Panc1 (cell line): ENCODE results near the gene SLC2A11. TPM values are rescaled to one million over a fixed set of nuclear protein-coding genes. Genes with fewer than 3 reads are reported as not detected.

Experiments used
- ATAC-seq: fragments of 200-7000 bp; cut with Tn5 transposase; 2 replicates; pipeline ENCODE4 v1.9.1; 2020; ENCODE audit warnings: mild to moderate bottlenecking, moderate library complexity
- BruUV-seq: library from RNA; stranded (reverse); fragments of 400-500 nt; replicated peaks from 2 replicates; lab custom pipeline; 2021; lab: Mats Ljungman, UMichigan
- CTCF ChIA-PET: fragments of 300-600 bp; sonication (Branson Sonifier 250); formaldehyde crosslinking; loops from one replicate; lab custom pipeline; 2022; ENCODE audit warnings: antibody characterized with exemption; lab: Charles Lee
- POLR2A ChIA-PET: fragments of 300-600 bp; sonication (Branson Sonifier 250); formaldehyde crosslinking; loops from one replicate; lab custom pipeline; 2022; ENCODE audit warnings: antibody characterized with exemption; lab: Charles Lee
- DNase-seq: peaks from one replicate; pipeline ENCODE4 v3.0.0-alpha.2; 2010; ENCODE audit warnings: low read depth, low spot score
- H3K27ac ChIP-seq: 2 replicates; pipeline ENCODE4 v1.5.1; 2011; ENCODE audit warnings: mild to moderate bottlenecking, low read length, inconsistent platforms
- H3K27me3 ChIP-seq: fragments of 200-500 bp; sonication (Bioruptor generic); 2 replicates; pipeline ENCODE4 v1.6.0; 2014; ENCODE audit warnings: low read length, inconsistent platforms; ENCODE audit not compliant: control insufficient read depth, insufficient read depth
- H3K36me3 ChIP-seq: fragments of 200-500 bp; sonication (Bioruptor generic); 2 replicates; pipeline ENCODE4 v1.5.1; 2014; ENCODE audit warnings: inconsistent platforms, mild to moderate bottlenecking, low read length, moderate library complexity; ENCODE audit not compliant: control insufficient read depth, insufficient read depth
- H3K4me1 ChIP-seq: 2 replicates; pipeline ENCODE4 v1.5.1; 2011; ENCODE audit warnings: inconsistent platforms, mild to moderate bottlenecking, low read length, moderate library complexity; ENCODE audit not compliant: control insufficient read depth, insufficient read depth
- H3K4me3 ChIP-seq, 2 experiments: 2 replicates each; pipeline ENCODE4 v1.5.1; 2011 to 2012; ENCODE audit warnings: low read depth in 2 of 2, low read length in 2 of 2, mild to moderate bottlenecking in 2 of 2, inconsistent platforms in 1 of 2, moderate library complexity in 1 of 2
- H3K9me3 ChIP-seq: fragments of 200-500 bp; sonication (Bioruptor generic); 2 replicates; pipeline ENCODE4 v1.5.1; 2014; ENCODE audit warnings: low read depth, mild to moderate bottlenecking, inconsistent platforms, low read length, moderate library complexity; ENCODE audit not compliant: control insufficient read depth, insufficient read depth
- POLR2AphosphoS5 ChIP-seq: IDR thresholded peaks from 2 replicates; pipeline ENCODE4 v1.6.1; 2012; ENCODE audit warnings: mild to moderate bottlenecking, low read depth, low read length, moderate library complexity
- SIN3A ChIP-seq: IDR thresholded peaks from 2 replicates; pipeline ENCODE4 v1.6.1; 2012; ENCODE audit warnings: low read depth, mild to moderate bottlenecking, low read length, moderate library complexity, borderline replicate concordance; ENCODE audit not compliant: insufficient read depth
- TCF7L2 ChIP-seq: IDR thresholded peaks from 2 replicates; pipeline ENCODE4 v1.6.1; 2011; ENCODE audit warnings: mild to moderate bottlenecking, low read depth, low read length, inconsistent platforms
- in situ Hi-C: cut with HindIII; loops from 2 replicates; pipeline ENCODE4 v1.10.0; 2016; ENCODE audit warnings: low sequenced_read_pairs, low pct_unique_long_range_greater_than_20kb
- intact Hi-C: fragments of 100-400 bp; cut with micrococcal nuclease; formaldehyde crosslinking; loops from one replicate; pipeline ENCODE4 v1.10.0; 2022; ENCODE audit not compliant: unreplicated experiment
- total RNA-seq: library from RNA; stranded (reverse); gene quantifications from one replicate; pipeline ENCODE4 v1.2.1, GENCODE V29; 2021; ENCODE audit not compliant: unreplicated experiment
- TF ChIP-seq, protein P1 (sequence below): fragments of 450-650 bp; IDR thresholded peaks from 2 replicates; pipeline ENCODE4 v1.5.1; 2017; ENCODE audit warnings: mild to moderate bottlenecking
- TF ChIP-seq, protein P2 (sequence below), 2 experiments: IDR thresholded peaks; 2 replicates each; pipeline ENCODE4 v1.6.1; 2011 to 2012; ENCODE audit warnings: low read depth in 2 of 2, control low read depth in 1 of 2, low read length in 1 of 2, mild to moderate bottlenecking in 1 of 2, moderate library complexity in 1 of 2; ENCODE audit not compliant: insufficient read depth in 1 of 2

SLC2A11 gene
- total RNA-seq, 1 experiment from 2014 or later: 33.8 TPM

DNA sequence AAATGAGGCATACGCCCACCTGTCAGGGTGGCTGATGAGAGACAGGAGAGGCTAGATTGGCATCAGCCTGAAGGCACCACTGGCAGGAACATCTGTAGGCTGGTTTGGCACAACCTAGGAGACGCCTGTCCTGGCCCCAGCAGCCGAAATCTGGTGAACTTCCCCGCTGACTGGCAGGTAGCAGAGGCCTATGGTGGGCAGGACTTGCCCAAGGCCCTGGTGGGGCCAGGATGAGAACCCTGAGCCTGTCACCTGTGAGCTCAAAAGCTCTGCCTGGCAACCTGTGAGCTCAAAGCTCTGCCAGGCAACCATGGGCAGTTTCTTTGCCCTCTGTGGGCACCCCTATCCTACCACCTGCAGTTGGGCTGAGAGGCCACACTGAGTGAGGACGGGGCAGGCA is 21.4 kb upstream of the SLC2A11 start:
- Histone ChIP-seq H3K4me1 (no peaks in the 10 kb centered on the region), H3K4me3 (no peak overlapping the region), H3K36me3 (no peaks in the 10 kb centered on the region), H3K27ac (no peak overlapping the region), H3K27me3 (no peaks in the 10 kb centered on the region), H3K9me3 (no peaks in the 10 kb centered on the region)
- BruUV-seq: no TSS peak
- TF ChIP-seq TCF7L2 (no peak), SIN3A (no peak), POLR2AphosphoS5 (no peak)
- TF ChIP-seq, protein P1, sequence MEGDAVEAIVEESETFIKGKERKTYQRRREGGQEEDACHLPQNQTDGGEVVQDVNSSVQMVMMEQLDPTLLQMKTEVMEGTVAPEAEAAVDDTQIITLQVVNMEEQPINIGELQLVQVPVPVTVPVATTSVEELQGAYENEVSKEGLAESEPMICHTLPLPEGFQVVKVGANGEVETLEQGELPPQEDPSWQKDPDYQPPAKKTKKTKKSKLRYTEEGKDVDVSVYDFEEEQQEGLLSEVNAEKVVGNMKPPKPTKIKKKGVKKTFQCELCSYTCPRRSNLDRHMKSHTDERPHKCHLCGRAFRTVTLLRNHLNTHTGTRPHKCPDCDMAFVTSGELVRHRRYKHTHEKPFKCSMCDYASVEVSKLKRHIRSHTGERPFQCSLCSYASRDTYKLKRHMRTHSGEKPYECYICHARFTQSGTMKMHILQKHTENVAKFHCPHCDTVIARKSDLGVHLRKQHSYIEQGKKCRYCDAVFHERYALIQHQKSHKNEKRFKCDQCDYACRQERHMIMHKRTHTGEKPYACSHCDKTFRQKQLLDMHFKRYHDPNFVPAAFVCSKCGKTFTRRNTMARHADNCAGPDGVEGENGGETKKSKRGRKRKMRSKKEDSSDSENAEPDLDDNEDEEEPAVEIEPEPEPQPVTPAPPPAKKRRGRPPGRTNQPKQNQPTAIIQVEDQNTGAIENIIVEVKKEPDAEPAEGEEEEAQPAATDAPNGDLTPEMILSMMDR: no peak
- TF ChIP-seq, protein P2, sequence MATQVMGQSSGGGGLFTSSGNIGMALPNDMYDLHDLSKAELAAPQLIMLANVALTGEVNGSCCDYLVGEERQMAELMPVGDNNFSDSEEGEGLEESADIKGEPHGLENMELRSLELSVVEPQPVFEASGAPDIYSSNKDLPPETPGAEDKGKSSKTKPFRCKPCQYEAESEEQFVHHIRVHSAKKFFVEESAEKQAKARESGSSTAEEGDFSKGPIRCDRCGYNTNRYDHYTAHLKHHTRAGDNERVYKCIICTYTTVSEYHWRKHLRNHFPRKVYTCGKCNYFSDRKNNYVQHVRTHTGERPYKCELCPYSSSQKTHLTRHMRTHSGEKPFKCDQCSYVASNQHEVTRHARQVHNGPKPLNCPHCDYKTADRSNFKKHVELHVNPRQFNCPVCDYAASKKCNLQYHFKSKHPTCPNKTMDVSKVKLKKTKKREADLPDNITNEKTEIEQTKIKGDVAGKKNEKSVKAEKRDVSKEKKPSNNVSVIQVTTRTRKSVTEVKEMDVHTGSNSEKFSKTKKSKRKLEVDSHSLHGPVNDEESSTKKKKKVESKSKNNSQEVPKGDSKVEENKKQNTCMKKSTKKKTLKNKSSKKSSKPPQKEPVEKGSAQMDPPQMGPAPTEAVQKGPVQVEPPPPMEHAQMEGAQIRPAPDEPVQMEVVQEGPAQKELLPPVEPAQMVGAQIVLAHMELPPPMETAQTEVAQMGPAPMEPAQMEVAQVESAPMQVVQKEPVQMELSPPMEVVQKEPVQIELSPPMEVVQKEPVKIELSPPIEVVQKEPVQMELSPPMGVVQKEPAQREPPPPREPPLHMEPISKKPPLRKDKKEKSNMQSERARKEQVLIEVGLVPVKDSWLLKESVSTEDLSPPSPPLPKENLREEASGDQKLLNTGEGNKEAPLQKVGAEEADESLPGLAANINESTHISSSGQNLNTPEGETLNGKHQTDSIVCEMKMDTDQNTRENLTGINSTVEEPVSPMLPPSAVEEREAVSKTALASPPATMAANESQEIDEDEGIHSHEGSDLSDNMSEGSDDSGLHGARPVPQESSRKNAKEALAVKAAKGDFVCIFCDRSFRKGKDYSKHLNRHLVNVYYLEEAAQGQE (IDR thresholded peaks at IDR 0.05; ENCODE audit: insufficient read depth in 1 of 2, low read depth in 2 of 2, low read length in 1 of 2): no peak
- ChIA-PET POLR2A (no interaction called here), CTCF (no interaction called here)
- no peak for ATAC-seq
- intact Hi-C loops: no loop called here
- DNase-seq: no peak
- in situ Hi-C loops: no loop called here

DNA sequence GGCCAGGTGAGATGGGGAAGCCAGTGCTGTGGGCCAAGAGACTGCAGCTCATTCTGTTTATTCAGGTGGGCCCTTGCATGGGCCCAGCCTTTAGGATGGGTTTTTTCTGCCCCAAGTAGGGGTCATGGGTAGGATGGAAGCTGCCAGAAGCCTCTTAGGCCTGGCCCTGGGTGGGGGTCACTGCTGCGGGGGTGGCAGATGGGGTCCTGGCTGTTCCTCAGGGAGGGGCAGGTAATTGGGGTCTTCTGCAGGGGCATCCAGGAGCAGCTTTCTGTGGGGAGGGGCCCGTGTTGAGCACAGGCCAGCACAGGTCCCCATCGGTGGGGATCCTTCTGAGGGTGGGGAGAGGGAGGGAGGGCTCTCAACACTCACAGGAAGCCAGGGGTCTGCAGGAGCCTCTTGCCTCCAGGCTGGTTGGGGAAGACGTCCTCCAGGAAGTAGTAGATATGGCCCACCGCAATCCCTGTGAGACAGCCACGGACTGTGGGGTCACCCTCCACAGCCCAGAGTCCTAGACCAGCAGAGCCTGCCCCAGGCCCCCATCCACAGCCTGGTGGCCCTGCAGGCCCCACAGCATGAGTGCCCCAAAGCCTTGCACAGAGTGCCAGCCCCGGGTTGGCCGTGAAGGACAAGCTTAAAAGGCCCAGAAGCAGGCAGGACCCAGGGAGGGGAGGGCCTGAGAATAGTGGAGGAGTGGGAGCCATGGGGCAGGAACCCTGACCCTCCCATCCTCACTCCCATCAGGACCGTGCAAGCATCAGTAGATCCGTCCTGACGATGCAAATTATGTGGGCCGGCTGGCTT is 20.8 kb upstream of the SLC2A11 start:
- Histone ChIP-seq H3K27ac (no peak overlapping the region), H3K36me3 (no peaks in the 10 kb centered on the region), H3K27me3 (no peaks in the 10 kb centered on the region), H3K9me3 (no peaks in the 10 kb centered on the region), H3K4me1 (no peaks in the 10 kb centered on the region), H3K4me3 (no peak overlapping the region)
- POLR2A ChIA-PET: no interaction called here
- CTCF ChIA-PET: no interaction called here
- in situ Hi-C loops (no loop called here), intact Hi-C loops (no loop called here)
- BruUV-seq: no TSS peak
- DNase-seq: no peak
- no peak for ATAC-seq
- TF ChIP-seq, protein P2 (IDR thresholded peaks at IDR 0.05; ENCODE audit: insufficient read depth in 1 of 2, low read depth in 2 of 2, low read length in 1 of 2): no peak
- TF ChIP-seq SIN3A (no peak), POLR2AphosphoS5 (no peak), TCF7L2 (no peak)
- TF ChIP-seq, protein P1: no peak
